A549 (cell line): ENCODE data around the gene GAK.

Experiments used
- CBX8 ChIP-seq: fragments of 200-600 bp; sonication (generic); IDR thresholded peaks from 2 replicates; pipeline ENCODE4 v1.6.1; 2016
- CHD2 ChIP-seq: fragments of 150-350 bp; IDR thresholded peaks from 2 replicates; pipeline ENCODE4 v1.6.1; 2014; ENCODE audit warnings: low read length; ENCODE audit not compliant: partially characterized antibody
- POLR2A ChIP-seq: IDR thresholded peaks from 2 replicates; pipeline ENCODE4 v1.6.1; 2012; ENCODE audit warnings: mild to moderate bottlenecking, low read length
- SMC3 ChIP-seq: fragments of >200 bp; sonication (Bioruptor Twin); formaldehyde crosslinking; IDR thresholded peaks from 3 replicates; pipeline ENCODE4 v1.6.1; 2018; ENCODE audit warnings: inconsistent platforms
- SREBF2 ChIP-seq: fragments of 450-650 bp; IDR thresholded peaks from 2 replicates; pipeline ENCODE4 v1.6.1; 2014; ENCODE audit warnings: mild to moderate bottlenecking, moderate library complexity
- ZFP36 ChIP-seq: fragments of 450-650 bp; IDR thresholded peaks from 2 replicates; pipeline ENCODE4 v1.6.1; 2014; ENCODE audit warnings: borderline replicate concordance; ENCODE audit not compliant: partially characterized antibody
- TF ChIP-seq, protein P1 (sequence below): fragments of >200 bp; sonication (Bioruptor Twin); formaldehyde crosslinking; IDR thresholded peaks from 3 replicates; pipeline ENCODE4 v1.5.1; 2016
- TF ChIP-seq, protein P2 (sequence below): IDR thresholded peaks from 2 replicates; pipeline ENCODE4 v1.6.1; 2012
- TF ChIP-seq, protein P3 (sequence below): fragments of 200-600 bp; sonication (generic); IDR thresholded peaks from 2 replicates; pipeline ENCODE4 v1.6.1; 2016; ENCODE audit warnings: antibody characterized with exemption, mild to moderate bottlenecking, moderate library complexity

DNA sequence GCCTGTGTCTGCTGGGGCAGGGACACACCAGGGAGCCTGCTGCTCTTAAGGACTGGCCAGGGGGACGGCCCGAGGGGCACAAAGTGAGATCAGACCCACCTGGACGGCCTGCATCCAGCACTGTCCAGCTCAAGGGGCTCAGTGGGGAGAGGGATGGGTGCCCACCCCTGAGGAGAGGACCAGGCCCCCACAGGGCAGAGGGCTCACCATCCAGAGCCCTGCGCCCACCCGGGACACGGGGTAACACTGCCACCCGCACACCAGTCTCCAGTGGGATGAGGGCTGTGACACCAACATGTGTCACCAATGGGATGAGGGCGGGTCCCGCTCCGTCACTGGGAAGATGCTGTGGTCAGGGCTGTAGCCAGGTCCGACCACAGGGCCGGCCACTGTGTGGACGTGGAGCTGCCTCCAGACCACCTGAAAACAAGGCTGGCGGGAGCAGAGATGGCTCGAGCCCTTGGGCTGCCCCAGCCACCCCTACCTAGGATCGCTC is 28.1 kb upstream of the GAK start:
- TF ChIP-seq, protein P1, sequence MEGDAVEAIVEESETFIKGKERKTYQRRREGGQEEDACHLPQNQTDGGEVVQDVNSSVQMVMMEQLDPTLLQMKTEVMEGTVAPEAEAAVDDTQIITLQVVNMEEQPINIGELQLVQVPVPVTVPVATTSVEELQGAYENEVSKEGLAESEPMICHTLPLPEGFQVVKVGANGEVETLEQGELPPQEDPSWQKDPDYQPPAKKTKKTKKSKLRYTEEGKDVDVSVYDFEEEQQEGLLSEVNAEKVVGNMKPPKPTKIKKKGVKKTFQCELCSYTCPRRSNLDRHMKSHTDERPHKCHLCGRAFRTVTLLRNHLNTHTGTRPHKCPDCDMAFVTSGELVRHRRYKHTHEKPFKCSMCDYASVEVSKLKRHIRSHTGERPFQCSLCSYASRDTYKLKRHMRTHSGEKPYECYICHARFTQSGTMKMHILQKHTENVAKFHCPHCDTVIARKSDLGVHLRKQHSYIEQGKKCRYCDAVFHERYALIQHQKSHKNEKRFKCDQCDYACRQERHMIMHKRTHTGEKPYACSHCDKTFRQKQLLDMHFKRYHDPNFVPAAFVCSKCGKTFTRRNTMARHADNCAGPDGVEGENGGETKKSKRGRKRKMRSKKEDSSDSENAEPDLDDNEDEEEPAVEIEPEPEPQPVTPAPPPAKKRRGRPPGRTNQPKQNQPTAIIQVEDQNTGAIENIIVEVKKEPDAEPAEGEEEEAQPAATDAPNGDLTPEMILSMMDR, result no peak
- TF ChIP-seq SMC3 (no peak), SREBF2 (no peak), CHD2 (no peak), CBX8 (no peak), POLR2A (no peak), ZFP36 (no peak)
- TF ChIP-seq, protein P2, sequence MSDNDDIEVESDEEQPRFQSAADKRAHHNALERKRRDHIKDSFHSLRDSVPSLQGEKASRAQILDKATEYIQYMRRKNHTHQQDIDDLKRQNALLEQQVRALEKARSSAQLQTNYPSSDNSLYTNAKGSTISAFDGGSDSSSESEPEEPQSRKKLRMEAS, result no peak
- TF ChIP-seq, protein P3, sequence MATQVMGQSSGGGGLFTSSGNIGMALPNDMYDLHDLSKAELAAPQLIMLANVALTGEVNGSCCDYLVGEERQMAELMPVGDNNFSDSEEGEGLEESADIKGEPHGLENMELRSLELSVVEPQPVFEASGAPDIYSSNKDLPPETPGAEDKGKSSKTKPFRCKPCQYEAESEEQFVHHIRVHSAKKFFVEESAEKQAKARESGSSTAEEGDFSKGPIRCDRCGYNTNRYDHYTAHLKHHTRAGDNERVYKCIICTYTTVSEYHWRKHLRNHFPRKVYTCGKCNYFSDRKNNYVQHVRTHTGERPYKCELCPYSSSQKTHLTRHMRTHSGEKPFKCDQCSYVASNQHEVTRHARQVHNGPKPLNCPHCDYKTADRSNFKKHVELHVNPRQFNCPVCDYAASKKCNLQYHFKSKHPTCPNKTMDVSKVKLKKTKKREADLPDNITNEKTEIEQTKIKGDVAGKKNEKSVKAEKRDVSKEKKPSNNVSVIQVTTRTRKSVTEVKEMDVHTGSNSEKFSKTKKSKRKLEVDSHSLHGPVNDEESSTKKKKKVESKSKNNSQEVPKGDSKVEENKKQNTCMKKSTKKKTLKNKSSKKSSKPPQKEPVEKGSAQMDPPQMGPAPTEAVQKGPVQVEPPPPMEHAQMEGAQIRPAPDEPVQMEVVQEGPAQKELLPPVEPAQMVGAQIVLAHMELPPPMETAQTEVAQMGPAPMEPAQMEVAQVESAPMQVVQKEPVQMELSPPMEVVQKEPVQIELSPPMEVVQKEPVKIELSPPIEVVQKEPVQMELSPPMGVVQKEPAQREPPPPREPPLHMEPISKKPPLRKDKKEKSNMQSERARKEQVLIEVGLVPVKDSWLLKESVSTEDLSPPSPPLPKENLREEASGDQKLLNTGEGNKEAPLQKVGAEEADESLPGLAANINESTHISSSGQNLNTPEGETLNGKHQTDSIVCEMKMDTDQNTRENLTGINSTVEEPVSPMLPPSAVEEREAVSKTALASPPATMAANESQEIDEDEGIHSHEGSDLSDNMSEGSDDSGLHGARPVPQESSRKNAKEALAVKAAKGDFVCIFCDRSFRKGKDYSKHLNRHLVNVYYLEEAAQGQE, result no peak
